ENCODE data around the gene TET3. TPM values are rescaled to one million over a fixed set of nuclear protein-coding genes. Genes with fewer than 3 reads are reported as not detected.

TET3 gene
- total RNA-seq, 1 donor from 2014 or later, result 92.4 TPM

DNA sequence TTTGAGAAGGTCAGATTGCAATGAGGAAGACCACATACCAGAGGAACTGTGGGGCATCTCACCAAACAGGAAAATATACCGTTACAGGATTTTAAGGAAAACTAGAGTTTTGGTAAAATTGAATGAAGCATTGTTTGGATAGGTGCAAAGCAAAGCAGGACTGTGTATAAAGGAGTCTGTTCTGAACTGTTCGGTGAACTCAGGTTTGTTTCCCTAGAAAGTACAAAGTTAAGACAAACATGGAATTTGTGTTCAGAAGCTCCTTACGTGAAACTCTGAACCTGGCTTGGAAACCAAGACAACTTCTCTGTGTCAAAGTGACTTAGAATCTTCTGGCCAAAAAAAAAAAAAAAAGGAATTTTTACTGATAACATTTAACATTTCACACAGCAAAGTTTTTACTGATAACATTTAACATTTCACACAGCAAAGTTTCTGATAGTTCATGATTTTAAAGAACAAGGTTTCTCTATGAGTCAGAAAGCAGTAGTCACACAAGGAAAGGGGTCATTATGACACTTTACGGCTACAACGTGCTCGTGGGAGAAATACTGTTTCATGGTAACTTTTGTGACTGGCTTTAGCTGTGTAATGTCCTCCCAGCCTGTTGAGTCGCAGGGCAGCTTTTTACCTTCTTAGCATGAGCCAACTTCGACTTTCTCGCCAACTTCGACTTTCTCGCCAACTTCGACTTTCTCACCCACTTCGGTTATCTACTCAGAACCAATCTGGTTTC, 21.2 kb upstream of the TET3 start:
- H3K4me1 Mint-ChIP-seq (ENCODE audit: low read depth, unreplicated experiment), result no peaks in the 10 kb centered on the region
- H3K36me3 Mint-ChIP-seq (ENCODE audit: unreplicated experiment), result peaks cover 8% of the 10 kb centered on the region
- peaks cover 2% of the 10 kb centered on the region for H3K27me3 Mint-ChIP-seq (ENCODE audit: unreplicated experiment)
- H3K27ac Mint-ChIP-seq (ENCODE audit: unreplicated experiment), result no peak overlapping the region
- no peak overlapping the region for H3K4me3 Mint-ChIP-seq (ENCODE audit: unreplicated experiment)
- no peak for DNase-seq
- TF ChIP-seq, protein P1, sequence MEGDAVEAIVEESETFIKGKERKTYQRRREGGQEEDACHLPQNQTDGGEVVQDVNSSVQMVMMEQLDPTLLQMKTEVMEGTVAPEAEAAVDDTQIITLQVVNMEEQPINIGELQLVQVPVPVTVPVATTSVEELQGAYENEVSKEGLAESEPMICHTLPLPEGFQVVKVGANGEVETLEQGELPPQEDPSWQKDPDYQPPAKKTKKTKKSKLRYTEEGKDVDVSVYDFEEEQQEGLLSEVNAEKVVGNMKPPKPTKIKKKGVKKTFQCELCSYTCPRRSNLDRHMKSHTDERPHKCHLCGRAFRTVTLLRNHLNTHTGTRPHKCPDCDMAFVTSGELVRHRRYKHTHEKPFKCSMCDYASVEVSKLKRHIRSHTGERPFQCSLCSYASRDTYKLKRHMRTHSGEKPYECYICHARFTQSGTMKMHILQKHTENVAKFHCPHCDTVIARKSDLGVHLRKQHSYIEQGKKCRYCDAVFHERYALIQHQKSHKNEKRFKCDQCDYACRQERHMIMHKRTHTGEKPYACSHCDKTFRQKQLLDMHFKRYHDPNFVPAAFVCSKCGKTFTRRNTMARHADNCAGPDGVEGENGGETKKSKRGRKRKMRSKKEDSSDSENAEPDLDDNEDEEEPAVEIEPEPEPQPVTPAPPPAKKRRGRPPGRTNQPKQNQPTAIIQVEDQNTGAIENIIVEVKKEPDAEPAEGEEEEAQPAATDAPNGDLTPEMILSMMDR (IDR thresholded peaks at IDR 0.05; ENCODE audit: partially characterized antibody, unreplicated experiment), result no peak
- H3K9me3 Mint-ChIP-seq (ENCODE audit: unreplicated experiment), result no peaks in the 10 kb centered on the region

DNA sequence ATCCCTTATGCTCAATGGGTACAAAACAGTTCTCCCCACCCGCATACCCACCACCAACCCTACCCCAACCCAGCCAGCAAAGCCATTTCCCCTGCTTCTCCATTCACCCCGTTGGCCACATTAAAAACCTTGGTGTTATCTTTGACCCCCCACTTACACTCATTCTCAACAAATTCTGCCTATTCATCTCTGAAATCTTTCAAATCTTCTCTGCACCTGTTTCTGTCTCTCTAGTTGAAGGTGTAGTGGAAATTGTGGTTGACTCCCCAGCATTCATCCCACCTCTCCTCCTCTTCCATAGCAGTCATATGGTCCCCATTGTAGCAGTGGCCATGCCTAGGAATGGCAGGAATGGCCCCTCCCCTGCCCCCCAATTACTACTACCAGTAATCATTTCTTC, 20.5 kb upstream of the TET3 start:
- Mint-ChIP-seq H3K27me3 (ENCODE audit: unreplicated experiment) (peaks cover 2% of the 10 kb centered on the region), H3K36me3 (ENCODE audit: unreplicated experiment) (peaks cover 8% of the 10 kb centered on the region), H3K27ac (ENCODE audit: unreplicated experiment) (no peak overlapping the region), H3K4me3 (ENCODE audit: unreplicated experiment) (no peak overlapping the region), H3K9me3 (ENCODE audit: unreplicated experiment) (no peaks in the 10 kb centered on the region), H3K4me1 (ENCODE audit: low read depth, unreplicated experiment) (no peaks in the 10 kb centered on the region)
- DNase-seq, result no peak
- TF ChIP-seq, protein P1 (IDR thresholded peaks at IDR 0.05; ENCODE audit: partially characterized antibody, unreplicated experiment), result no peak

DNA sequence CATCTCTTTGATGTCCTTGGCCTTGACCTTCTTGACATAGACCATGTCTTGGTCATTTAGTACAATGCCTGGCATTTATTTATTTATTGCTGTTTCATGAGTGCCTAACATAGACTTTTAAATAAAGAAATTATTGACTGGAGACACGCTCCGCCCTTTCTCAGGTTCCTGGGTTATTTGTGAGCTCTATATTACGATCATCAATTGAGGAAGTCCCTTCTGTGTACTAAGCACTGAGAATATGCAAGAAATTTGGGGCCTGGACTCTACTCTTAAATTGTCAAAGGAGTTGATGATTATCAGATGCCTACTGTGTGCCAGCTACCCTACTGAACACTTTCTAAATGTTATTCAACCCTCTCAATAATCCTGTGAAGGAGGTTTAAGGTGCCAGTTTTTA, 19.7 kb upstream of the TET3 start:
- no peaks in the 10 kb centered on the region for H3K9me3 Mint-ChIP-seq (ENCODE audit: unreplicated experiment)
- H3K4me1 Mint-ChIP-seq (ENCODE audit: low read depth, unreplicated experiment), result no peaks in the 10 kb centered on the region
- TF ChIP-seq, protein P1 (IDR thresholded peaks at IDR 0.05; ENCODE audit: partially characterized antibody, unreplicated experiment), result no peak
- DNase-seq, result no peak
- peaks cover 8% of the 10 kb centered on the region for H3K36me3 Mint-ChIP-seq (ENCODE audit: unreplicated experiment)
- H3K4me3 Mint-ChIP-seq (ENCODE audit: unreplicated experiment), result no peak overlapping the region
- H3K27ac Mint-ChIP-seq (ENCODE audit: unreplicated experiment), result no peak overlapping the region
- peaks cover 2% of the 10 kb centered on the region for H3K27me3 Mint-ChIP-seq (ENCODE audit: unreplicated experiment)

DNA sequence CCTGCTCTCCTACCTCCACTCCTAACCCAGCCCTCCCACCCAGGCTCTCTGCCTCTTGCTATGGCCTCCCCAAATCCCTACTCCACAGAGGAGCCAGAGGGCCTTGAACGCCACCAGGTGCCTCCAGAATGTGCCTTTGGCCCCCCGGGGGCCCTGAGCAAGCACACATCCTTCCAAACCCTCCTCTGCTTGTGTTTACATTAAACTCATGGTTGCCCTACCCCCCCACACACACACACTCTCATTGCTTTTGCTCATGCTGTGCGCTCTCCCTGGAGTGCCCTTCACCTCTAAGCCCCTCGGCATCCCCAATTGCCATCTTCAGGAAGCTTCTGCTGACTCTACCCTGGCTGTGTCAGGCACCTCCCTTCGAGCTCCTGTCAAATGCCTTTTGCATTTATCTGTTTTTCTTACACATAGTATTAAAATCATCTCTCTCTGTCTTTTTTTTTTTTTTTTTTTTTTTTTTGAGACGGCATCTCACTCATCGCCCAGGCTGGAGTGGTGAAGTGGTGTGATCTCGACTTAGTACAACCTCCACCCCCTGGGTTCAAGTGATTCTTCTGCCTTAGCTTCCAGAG, 16.3 kb upstream of the TET3 start:
- Mint-ChIP-seq H3K36me3 (ENCODE audit: unreplicated experiment) (no peaks in the 10 kb centered on the region), H3K4me1 (ENCODE audit: low read depth, unreplicated experiment) (no peaks in the 10 kb centered on the region), H3K27ac (ENCODE audit: unreplicated experiment) (no peak overlapping the region), H3K9me3 (ENCODE audit: unreplicated experiment) (peaks cover 2% of the 10 kb centered on the region), H3K4me3 (ENCODE audit: unreplicated experiment) (no peak overlapping the region), H3K27me3 (ENCODE audit: unreplicated experiment) (peaks cover 2% of the 10 kb centered on the region)
- TF ChIP-seq, protein P1 (IDR thresholded peaks at IDR 0.05; ENCODE audit: partially characterized antibody, unreplicated experiment), result no peak
- DNase-seq, result no peak

DNA sequence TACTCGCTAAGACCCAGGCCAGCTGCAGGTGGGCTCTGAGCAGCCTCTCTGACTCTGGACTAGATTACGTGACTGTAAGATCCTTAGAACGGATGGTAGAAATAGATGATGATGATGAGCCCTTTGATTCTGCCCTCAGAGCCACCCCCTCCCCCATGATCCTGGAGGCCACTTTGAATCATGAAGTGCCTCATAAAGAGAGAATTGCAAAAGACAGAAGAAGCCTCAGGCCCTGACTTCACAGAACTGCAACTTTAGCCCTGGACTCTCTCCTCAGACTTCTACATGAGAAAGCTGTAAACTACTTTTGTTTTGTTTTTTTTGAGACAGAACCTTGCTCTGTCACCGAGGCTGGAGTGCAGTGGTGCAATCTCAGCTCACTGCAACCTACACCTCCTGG, 15.4 kb upstream of the TET3 start:
- TF ChIP-seq, protein P1 (IDR thresholded peaks at IDR 0.05; ENCODE audit: partially characterized antibody, unreplicated experiment), result no peak
- Mint-ChIP-seq H3K4me1 (ENCODE audit: low read depth, unreplicated experiment) (no peaks in the 10 kb centered on the region), H3K4me3 (ENCODE audit: unreplicated experiment) (no peak overlapping the region), H3K27ac (ENCODE audit: unreplicated experiment) (no peak overlapping the region), H3K36me3 (ENCODE audit: unreplicated experiment) (no peaks in the 10 kb centered on the region), H3K9me3 (ENCODE audit: unreplicated experiment) (peaks cover 2% of the 10 kb centered on the region), H3K27me3 (ENCODE audit: unreplicated experiment) (peaks cover 2% of the 10 kb centered on the region)
- DNase-seq, result no peak

Data from glutamatergic neuron (in vitro differentiated cells).